Esophagus mucosa (tissue), 1 donor: ENCODE results near the gene THSD7A. TPM values are rescaled to one million over a fixed set of nuclear protein-coding genes. Genes with fewer than 3 reads are reported as not detected.

ENCODE experiments used
- ATAC-seq: fragments of 200-7000 bp; cut with Tn5 transposase; one replicate; pipeline ENCODE4 v1.9.1; 2020
- total RNA-seq: library from RNA; stranded (reverse); gene quantifications from one replicate; pipeline ENCODE4 v1.2.4, GENCODE V29; 2023
- donor health status: DM: yes; HTN: yes; CAD: no.

The THSD7A gene, protein sequence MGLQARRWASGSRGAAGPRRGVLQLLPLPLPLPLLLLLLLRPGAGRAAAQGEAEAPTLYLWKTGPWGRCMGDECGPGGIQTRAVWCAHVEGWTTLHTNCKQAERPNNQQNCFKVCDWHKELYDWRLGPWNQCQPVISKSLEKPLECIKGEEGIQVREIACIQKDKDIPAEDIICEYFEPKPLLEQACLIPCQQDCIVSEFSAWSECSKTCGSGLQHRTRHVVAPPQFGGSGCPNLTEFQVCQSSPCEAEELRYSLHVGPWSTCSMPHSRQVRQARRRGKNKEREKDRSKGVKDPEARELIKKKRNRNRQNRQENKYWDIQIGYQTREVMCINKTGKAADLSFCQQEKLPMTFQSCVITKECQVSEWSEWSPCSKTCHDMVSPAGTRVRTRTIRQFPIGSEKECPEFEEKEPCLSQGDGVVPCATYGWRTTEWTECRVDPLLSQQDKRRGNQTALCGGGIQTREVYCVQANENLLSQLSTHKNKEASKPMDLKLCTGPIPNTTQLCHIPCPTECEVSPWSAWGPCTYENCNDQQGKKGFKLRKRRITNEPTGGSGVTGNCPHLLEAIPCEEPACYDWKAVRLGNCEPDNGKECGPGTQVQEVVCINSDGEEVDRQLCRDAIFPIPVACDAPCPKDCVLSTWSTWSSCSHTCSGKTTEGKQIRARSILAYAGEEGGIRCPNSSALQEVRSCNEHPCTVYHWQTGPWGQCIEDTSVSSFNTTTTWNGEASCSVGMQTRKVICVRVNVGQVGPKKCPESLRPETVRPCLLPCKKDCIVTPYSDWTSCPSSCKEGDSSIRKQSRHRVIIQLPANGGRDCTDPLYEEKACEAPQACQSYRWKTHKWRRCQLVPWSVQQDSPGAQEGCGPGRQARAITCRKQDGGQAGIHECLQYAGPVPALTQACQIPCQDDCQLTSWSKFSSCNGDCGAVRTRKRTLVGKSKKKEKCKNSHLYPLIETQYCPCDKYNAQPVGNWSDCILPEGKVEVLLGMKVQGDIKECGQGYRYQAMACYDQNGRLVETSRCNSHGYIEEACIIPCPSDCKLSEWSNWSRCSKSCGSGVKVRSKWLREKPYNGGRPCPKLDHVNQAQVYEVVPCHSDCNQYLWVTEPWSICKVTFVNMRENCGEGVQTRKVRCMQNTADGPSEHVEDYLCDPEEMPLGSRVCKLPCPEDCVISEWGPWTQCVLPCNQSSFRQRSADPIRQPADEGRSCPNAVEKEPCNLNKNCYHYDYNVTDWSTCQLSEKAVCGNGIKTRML (N-terminal part only)
- 1.00 TPM for total RNA-seq

DNA sequence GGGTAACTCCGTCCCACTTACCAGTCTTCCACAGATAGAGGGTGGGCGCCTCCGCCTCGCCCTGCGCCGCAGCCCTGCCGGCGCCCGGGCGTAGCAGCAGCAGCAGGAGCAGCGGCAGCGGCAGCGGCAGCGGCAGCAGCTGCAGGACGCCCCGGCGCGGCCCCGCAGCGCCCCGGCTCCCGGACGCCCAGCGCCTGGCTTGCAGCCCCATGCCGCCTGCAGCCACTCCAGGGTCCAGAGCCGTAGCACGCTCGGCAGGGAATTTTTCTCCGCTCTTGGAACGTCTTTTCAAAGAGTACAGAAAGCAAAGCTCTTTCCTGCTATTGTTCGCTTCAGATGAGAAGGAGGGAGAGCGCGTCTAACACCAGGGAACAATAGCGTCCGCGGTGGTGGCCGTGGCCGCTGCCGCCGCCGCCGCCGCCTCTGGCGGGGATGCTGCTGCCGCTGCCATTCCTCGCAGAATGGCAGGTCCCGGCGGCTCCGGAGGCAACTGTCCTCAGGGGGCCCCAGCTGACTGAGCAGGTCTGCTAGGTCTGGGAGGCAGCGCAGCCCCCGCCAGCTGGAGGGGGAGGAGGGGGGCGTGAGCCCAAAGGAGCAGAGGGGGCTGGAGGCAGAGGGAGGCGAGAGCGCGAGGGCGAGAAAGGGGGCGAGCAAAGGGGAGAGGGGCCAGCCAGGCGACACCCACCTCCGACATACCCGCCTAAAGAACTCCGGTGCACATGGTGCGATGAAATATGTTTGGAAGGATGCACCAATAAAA lies at the start of gene THSD7A:
THSD7A (minus strand) TSS at position 463 of the 760 bp plus-strand sequence; CDS start at position 211, 252 bp downstream.
- ATAC-seq, result peak; percentile 33

DNA sequence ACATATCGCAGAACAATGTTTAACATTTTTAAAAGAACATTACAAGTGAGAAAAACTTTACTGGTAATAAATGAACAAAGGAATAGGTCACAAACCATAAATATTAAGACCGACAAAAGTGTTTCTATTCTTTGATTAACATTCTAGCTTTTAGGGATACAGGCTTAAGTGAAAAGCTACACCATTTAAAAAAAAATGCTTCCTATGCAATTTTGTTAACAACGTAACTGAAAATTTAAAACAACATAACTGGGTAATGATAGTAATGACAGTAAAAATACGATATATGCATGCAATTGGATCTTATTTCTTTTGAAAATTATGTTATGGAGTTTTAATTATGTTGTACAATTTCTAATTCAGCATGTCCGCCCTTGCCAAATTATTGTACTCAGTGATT lies 49.7 kb upstream of the THSD7A start:
- ATAC-seq, result no peak

DNA sequence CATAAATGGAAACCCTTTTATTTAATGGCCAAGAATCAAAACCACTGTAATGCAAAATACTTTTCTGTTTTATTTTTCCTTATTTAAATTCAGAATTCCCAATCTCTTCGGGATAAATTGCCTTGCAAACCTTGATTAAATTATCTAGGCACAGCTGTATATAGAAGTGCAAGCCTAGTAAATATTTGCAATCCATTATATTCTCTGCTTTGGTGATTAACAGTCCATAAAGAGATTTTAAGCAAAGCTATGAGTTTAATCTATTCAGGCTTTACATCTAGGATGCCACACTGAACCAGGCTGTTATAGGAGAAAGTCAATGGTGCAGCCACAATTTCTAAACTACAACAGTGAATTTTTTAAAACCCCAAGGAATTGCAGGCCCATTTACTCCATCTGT lies 43.6 kb upstream of the THSD7A start:
- ATAC-seq, result no peak

DNA sequence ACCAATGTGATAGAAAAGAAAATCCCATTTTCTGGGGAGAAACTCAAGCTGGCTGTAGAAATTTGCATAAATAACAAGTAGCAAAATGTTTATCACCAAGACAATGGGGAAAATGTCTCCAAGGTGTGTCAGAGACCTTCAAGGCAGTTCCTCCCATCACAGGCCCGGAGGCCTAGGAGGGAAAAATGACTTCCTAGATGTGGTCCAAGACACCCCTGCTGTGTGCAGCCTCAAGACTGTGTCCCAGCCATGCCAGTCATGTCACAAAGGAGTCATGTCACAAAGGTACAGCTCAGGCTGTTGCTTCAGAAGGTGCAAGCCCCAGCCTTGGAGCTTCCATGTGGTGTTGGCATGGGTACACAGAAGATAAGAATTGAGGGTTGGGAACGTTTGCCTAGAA lies 33.7 kb upstream of the THSD7A start:
- no peak for ATAC-seq

DNA sequence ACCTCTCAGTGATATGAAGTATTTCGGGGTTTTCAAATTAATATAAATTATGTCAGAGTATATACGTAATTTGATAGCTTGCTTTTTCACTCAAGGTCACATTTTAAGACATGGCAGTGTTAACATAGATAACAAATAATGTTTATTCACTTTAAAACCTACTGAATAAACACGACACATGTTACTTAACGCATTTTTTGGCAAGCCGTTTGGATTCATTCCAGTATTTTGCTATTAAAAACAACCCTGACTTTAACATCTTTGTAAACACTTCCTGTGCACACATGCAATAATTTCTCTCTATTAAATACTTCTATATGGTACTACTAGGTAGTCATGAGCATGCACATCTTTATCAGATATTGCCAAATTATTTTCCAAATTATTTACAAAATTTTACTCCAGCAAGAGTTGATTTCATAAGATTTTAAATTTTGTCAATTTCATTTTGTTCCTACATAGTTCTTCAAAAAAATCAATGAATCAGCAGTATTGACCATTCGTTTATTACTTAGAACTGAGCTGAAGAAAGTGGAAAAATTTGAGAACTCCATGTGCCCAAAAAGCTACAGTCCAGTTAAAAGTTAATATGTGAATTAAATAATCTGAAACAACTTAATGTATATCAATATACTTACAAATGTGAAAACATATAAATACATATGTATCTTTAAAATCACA lies 26.8 kb upstream of the THSD7A start:
- ATAC-seq, result no peak

DNA sequence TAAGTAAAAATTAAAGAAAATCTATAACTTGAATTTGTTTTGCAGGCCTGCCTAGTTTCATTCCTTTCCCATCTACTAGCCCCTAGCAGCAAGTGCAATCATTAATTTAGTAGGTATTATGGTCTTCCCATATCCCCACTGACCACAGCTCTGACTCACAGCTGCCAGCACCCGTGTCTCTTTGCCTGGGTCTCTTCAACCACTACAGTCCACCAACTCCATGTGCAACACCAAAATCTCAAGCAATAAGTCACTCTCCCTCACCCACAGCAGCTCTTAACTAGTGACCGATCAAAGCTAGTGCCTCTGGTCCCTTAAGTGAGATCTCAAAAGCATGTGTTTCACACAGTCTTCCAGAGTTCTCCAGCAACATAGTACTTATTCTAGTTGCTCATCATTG lies 26.0 kb upstream of the THSD7A start:
- ATAC-seq, result no peak

DNA sequence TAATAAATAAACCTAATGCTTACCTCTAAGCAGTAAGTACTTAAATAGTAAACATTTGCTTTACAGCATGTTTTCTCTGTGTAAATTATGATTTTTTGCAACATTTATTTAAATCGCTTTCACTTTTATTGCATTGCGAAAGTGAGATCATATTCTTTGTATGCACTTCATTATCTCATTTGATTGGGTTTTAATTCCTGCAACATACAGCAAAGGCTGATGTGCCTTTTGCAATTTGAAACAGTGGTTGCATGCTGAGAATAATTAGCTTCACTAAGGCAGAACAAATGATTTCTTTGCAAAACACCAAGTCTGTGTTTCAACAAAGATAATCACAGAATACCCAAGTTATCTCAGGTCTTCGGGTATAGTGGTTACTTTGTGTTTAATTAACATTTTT lies 16.3 kb upstream of the THSD7A start:
- ATAC-seq, result no peak

DNA sequence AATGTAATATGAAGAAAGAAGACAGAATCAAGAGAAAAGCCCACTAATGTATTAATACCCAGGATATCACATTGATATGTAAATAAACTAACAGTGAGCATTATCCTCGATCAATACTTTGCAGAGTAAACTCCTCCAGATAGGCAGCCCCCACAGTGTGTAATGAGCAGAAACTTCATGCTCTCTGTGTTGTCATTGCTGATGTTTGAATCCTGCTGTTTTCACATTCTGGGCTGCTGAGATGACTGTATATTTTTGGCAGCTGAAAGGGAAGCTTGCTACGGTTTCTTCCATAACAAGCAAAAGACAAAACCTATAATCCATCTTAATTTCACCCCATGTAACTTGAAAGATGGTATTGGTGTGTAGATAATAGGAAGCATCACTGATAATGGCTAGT lies 15.3 kb upstream of the THSD7A start:
- no peak for ATAC-seq

DNA sequence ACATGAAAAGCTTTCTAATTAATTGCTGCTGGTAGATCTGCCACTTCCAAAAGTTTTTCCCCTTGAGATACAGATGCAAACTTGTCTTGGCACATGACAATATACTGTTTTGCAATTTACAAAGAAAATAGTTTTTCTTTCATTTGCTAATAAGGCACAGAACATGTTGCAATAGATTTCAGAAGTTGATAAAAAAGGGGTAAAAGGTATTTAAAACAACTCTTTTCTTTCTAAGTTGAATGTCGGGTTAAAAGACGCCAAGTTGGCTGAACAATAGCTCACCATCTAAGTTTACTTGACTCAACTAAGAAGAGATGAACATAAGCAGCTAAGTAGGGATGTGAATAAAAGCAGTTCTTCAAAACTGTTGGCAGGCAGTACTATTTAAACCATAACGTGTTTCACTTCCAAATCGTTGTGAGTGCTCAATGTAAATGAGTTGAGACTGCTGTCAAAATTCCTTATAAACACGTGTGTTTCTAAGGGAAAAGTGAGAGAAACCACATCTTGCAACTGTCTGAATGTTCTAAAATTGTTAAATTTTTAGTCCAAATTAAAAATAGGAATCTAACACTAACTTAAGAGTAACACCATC lies 14.5 kb upstream of the THSD7A start:
- ATAC-seq, result no peak

DNA sequence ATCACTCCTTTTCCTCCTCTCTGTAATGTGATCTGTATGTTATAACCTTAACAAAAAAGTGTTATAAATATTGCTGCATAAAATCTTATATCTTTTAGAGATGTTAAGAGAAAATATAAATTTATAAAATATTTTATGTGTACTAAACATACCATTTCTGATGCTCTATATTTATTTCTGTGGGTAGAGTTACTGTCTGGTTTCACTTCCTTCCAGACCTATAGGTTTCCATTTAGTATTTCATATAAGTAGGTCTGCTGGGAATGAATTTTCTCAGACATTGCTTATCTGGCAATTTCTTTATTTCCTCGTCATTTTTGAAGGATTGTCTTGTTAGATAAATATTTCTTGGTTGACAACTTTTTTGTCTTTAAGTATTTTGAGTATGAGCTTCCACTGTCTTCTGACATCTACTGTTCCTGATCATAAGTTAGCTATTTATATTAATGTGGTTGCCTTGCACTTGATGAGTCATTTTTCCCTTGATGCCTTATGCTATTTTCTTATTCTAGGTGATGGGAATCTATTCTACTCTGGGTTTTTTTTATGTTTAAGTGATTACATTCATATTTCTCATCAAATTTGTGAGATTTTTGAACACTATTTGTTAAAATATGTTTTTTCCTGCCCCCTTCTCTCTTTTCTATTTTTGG lies 11.2 kb upstream of the THSD7A start:
- ATAC-seq, result no peak

DNA sequence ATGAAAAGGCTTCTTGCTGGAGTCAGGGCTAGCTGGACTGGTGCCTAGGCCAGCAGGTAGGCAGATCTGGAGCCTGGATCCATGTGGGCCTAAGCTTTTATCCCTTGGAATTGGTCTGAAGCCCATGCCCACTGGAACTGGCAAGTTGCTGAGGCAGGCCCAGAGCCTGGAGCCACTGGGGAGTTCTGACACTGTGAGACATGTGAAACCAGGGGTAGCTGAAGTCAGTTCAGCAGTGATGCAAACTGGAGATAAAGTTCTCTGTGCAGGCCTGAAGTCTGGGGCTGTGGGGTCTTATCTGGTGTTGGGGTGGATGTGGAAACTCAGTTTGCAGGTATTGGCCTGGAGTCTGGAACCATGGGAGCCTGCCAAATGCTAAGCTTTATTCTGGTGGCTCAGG lies 9.7 kb upstream of the THSD7A start:
- no peak for ATAC-seq

DNA sequence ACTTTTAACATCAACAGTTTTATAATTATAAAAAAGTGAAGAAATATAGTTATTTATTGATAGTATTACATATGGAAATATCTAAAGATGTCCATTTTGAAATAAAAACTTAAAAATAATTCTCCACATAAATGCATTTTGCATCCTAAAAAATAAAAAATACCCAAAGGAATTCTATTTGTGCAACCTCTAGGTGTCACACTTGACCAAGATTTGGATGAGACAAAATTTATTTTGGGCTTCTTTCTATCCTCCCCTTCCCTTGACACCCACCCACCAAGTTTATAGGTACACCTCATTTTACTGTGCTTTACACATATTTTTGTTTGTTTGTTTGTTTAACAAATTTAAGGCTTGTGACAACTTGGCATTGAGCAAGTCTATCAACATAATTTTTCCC lies 3.3 kb upstream of the THSD7A start:
- no peak for ATAC-seq

DNA sequence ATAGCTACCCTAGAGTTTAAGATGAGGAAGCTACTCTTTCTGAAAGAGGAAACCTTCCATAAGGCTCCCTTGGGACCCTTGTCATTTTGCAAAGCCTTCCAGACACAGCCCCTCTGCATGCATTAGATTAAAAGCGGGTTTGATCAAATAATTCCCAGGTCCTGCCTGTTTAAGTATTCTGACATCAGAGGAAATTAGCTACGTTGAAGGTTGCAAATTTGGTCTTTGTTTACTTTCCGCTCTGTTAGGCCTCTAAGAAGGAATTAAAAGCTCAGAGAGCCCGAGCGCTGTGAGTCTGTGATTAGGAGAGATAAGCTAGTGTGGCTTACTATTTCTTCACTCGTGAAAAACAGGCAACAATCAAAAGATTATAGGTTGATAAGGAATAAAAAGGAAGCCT lies 1.4 kb upstream of the THSD7A start:
- ATAC-seq, result no peak

DNA sequence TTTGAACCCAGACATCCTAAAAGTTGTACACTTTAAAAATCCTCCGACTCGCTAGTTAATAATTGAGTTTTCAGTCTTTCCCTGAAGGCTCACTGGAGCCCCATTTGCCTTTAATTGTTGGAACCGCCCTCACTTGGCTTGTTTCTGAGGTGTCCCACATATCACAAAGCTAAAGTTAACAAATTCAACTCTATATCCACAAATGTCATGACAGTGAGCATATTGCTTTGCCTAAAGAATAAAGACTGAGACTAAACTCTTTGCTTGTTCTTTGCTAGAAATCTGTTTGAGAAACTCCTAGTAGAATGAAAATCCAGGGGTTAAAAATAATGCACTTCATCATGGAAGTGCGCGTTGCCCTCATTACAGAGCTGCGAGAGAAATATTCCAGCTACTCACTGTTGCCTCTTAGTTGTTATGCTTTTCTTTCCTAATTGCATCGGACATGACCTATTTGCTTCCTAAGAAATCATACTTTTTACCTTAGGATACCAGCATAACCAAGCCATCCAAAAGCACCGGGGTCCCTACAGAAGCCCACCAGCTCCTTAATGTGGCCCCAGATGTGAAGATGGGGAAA lies 752 bp downstream of the THSD7A start:
- no peak for ATAC-seq

DNA sequence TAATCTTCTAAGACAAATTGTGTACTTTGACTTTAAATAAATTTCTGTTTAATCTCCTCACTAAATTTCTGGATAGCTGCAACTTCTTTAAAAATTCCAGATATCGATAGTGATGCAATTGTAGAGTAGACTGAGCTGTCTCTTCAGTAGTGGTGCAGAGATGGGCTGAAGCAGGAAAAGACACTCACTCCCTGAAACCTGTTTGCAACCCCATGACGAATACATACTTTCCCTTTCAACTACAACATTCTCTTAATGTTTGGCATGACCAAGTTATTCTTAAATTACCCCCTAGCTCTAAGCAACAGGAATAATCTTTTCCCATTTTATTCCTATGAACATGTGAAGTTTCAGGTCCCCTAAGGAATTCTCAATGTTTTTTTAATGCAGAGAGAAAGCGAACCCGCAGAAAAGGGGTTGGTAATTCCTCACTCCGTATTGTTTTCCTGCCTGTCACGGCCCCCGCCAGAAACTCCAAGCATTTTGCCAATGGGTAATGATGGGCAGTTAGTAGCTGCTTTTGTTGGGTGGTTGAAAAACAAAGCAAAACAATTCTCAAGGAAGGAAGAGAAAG lies 1.3 kb downstream of the THSD7A start:
- ATAC-seq, result no peak

DNA sequence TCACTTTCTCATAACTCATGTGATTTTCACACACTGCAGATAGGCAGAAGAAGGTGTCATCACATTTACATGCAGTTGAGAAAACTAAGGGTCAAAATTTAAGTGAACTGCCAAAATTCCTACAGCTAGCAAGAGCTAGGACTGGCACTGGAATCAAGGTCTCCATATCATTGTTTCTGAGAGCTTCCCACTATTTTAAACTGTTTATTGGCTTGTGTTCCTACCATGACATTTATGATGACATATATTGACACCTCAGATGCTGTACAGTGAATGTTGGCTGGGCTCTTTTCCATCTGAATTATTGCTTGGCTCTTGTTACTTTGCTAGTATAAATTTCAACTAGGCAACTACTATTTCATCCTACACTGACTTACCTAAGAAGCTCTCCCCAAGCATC lies 2.0 kb downstream of the THSD7A start:
- no peak for ATAC-seq

DNA sequence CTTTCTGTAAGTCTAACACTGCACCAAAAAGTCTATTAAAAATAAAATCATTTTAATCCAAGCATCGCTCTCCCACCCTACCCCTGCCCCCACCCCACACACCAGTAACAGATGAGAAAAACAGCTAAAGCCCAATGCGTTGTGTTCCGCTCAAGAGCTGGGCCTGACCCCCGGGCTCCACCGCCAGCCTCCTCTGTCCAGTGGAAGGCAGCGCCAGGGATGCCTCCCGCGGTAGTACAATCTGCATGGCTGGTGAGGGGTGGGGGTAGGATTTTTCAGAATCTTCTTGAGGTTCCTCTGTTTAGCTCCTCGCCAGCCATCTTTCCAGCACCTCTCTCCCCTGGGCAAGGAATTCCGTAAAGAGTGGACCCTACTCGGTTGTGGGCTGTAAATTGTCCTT lies 12.1 kb downstream of the THSD7A start:
- no peak for ATAC-seq

DNA sequence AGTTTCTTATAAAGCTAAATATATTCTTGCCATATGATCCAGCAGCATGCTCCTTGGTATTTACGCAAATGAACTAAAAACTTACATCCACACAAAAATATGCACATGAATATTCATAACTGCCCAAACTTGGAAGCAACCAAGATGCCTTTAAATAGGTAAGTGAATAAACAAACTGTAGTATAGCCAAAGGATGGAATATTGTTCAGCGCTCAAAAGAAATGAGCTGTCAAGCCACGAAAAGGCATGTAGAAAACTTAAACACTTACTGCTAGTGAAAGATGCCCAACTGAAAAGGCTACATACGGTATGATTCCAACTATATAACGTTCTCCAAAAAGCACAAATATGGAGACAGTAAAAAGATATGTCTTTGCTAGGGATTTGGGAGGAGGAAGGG lies 12.7 kb downstream of the THSD7A start:
- no peak for ATAC-seq

DNA sequence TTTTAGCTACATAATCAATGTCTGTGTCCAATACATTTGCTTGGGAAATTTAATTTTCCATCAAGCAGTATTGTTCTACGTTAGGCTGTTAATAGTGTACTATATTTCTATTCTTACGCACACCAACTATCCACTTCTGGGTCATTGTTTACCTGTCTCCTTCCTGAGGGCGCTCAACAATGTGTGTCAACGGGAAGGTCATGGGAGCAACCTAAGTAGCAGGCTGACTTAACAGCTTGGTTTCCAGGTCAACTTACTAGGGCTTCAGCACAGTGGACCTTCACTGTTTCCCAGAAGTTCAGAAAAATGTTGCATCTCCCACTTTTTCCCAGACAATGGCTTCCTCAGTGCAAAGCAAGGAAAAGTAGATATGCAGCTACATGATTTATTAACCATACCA lies 13.7 kb downstream of the THSD7A start:
- ATAC-seq, result no peak
